Epithelial cell of esophagus (primary cell): ENCODE measurements around the gene ULK4.

Experiments used
- DNase-seq: peaks from one replicate; pipeline ENCODE4 v3.0.0; 2010; ENCODE audit warnings: low read depth
- H3K4me3 ChIP-seq: 2 replicates; pipeline ENCODE4 v1.5.1; 2011; ENCODE audit warnings: mild to moderate bottlenecking, low read length, control low read depth
- TF ChIP-seq, protein P1 (sequence below): IDR thresholded peaks from 2 replicates; pipeline ENCODE4 v1.5.1; 2011; ENCODE audit warnings: low read depth, mild to moderate bottlenecking, low read length, control low read depth, inconsistent platforms; ENCODE audit not compliant: insufficient read depth; ENCODE audit errors: missing control alignments

Gene ULK4

DNA sequence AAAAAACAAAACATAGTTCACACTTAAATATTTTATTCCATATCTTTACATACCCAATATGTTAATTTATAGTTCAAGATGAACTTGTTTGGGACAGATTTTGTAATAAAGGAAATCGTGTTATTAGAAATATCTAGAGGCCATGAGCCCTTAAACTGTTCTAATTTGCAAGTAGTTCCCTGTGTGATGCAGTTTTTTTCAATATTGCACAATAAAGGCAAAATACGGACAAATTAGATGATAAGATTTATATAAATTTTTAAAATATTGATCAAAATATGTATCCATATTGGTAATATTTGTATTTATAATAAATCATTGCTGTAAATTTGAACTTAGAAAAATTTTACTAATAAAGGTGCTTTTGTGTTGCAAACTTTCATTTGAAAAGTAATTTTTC lies 738.8 kb downstream of the ULK4 start:
- TF ChIP-seq, protein P1, sequence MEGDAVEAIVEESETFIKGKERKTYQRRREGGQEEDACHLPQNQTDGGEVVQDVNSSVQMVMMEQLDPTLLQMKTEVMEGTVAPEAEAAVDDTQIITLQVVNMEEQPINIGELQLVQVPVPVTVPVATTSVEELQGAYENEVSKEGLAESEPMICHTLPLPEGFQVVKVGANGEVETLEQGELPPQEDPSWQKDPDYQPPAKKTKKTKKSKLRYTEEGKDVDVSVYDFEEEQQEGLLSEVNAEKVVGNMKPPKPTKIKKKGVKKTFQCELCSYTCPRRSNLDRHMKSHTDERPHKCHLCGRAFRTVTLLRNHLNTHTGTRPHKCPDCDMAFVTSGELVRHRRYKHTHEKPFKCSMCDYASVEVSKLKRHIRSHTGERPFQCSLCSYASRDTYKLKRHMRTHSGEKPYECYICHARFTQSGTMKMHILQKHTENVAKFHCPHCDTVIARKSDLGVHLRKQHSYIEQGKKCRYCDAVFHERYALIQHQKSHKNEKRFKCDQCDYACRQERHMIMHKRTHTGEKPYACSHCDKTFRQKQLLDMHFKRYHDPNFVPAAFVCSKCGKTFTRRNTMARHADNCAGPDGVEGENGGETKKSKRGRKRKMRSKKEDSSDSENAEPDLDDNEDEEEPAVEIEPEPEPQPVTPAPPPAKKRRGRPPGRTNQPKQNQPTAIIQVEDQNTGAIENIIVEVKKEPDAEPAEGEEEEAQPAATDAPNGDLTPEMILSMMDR: no peak
- H3K4me3 ChIP-seq: no peak overlapping the region
- DNase-seq: no peak

DNA sequence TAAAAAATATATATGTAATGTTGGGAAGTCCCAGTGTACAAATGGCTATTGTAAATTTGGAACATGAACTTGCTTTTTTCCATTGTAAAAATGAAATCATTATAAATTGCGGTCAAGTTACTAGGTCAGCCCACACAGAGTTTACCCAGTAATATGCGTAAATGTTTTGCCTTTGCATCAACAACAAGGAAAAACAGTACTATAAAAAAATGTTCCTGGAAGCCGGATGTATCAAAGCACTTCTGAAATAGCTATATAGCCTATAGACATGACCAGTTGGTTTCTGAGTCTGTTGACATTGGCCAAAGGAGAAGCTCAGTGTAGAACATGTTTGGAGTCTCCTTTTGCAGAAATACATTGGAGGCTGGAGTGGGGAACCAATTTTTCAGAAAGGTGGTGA lies 739.4 kb downstream of the ULK4 start:
- no peak overlapping the region for H3K4me3 ChIP-seq
- no peak for DNase-seq
- TF ChIP-seq, protein P1: no peak

DNA sequence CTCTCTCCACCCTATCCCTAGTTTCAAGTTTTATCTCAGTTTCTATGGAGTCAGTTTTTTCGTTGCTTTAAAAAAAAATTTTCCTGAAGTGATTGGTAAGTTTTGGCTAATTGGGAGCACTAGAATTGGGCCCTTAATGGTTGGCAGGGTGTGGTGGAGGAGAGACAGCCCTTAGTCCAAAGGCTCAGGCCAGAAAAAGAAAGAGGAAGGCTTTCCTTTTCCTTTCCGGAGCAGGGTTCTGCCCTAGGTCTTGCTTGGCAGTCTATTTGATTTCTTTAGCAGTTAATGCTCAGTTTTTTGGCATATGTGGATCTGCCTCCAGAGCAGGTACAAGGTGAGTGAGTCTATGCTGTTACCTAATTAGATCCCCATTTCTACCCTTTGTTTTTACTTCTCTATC lies 739.9 kb downstream of the ULK4 start:
- TF ChIP-seq, protein P1: no peak
- DNase-seq: no peak
- H3K4me3 ChIP-seq: no peak overlapping the region

DNA sequence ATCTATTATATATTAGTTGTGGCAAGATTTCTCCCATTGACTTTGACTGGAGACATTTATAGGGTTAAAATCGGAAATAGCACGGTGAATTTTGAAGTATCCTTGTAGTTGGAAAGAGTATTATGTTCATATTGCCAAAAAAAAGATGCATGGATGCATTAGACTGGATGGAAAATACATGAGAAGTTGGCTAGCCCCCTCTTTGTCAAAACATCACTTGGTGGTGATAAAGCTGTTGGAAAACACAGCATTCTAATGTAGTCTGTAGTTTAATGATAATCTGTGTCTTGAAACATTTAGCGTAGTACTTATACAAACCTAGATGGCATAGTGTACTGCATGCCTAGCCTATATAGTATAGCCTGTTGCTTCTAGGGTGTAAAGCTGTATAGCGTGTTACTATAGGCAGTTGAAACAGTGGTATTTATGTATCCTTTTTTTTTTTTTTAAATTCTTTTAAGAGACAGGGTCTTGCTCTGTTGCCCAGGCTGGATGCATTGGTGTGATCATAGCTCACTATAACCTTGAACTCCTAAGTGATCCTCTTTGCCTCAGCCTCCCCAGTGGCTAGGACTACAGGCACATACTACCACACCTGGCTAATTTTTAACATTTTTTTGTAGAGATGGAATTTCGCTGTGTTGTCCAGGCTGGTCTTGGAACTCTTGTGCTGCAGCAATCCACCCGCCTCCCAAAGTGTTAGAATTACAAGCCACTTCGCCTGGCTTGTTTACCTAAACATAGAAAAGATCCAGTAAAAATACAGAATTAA lies 740.8 kb downstream of the ULK4 start:
- TF ChIP-seq, protein P1: no peak
- H3K4me3 ChIP-seq: no peak overlapping the region
- no peak for DNase-seq

DNA sequence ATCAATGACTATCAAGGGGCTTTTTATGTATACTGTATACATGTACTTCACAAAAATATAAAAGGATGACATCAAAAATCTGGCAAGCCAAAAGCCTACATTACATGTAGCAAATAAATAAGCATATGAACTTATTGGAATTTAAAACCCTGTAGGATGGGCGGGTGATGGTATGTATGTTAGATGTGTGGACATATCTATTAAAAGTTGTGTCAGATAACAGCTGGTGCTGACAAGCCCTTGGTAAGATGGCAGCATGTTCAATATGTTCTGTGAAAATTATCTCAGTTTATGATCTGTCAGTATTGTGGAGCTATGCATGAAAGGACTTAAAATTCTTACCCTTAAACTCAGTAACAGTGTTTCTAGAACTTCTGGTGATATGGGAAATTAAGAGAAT lies 742.5 kb downstream of the ULK4 start:
- no peak for DNase-seq
- TF ChIP-seq, protein P1: no peak
- no peak overlapping the region for H3K4me3 ChIP-seq

DNA sequence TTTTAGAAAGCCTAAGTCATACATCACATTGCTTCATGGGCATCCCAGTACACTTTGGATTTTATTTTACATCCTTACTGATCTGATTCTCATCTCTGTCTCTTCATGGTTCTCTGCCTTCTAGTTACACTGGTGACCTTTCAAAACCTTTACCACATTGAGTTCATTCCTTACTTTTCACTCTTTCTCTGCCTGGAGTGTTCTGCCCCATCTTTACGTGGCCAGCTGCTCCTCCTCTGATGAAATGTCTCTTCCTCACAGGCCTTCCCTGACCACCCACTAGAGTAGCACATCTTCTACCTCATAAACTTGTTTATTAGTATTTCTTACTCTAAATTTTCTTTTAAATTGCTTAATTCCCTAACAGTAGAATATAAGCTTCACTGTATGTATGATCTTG lies 744.9 kb downstream of the ULK4 start:
- no peak overlapping the region for H3K4me3 ChIP-seq
- DNase-seq: no peak
- TF ChIP-seq, protein P1: no peak

DNA sequence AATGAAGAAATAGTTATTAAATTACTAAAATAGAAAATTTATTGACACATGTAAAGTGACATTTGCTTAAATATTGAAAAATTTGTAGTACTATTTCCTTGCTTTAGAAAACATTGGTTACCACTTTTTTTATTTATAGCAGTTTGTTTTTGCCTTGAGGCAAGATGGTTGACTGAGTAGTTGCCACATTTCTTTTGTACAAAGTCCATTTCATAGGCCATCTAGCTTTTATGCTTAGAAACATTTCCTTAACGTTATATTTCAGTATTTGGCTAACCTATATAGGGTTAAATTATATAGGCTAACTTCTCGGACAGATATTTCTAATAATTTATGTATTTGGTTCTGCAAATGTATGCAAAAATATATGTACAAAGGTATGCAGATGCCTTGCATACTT lies 745.5 kb downstream of the ULK4 start:
- H3K4me3 ChIP-seq: no peak overlapping the region
- TF ChIP-seq, protein P1: no peak
- no peak for DNase-seq
